GM19452 (cell line): ENCODE measurements around the gene HPCAL4.

Experiments
- ATAC-seq: cut with Tn5 transposase; IDR thresholded peaks from one replicate; pipeline ENCODE4 v1.9.1; 2021; ENCODE audit not compliant: unreplicated experiment

The HPCAL4 gene

DNA sequence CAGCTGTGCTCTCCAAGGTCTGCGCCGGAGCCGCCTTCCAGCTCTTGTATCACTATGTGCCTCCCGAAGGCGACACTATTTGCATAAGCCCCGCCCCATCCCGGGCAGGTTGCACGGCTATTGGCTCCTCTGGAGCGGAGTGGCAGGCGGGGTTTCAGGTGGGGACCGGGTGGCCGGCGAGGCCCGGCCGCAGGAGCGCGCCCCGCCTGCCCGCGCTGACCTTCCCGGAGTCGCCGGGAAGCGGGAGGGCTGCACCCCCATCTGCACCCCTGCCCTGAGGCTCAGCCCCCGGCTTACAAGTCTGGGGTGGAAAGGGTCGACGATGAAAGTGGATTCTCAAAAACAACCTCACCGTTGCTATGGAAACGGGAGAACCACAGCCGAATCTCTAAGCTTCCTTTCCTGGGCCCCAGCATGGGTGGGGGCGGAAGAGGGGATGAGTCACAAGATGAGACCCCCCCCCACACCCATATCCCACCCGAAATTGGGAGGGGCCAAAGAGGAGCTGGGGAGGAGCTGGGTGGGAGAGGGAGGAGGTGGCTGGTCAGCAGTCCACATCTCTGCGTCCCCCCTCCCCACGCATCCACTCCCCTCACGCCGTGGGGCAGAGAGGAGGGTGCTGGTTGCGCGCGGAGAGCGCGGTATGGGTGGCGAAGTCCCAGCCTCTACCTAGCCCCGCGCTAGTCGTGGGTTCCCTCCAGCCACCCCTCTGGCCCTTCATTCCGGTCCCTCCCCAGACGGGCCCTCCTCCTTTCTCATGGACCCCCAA, at the start of gene HPCAL4:
TSS of gene HPCAL4 (minus strand) at position 51 of the 769 bp plus-strand sequence. CDS start 6,830 bp downstream, outside the sequence.
- ATAC-seq, result peak; percentile 79

DNA sequence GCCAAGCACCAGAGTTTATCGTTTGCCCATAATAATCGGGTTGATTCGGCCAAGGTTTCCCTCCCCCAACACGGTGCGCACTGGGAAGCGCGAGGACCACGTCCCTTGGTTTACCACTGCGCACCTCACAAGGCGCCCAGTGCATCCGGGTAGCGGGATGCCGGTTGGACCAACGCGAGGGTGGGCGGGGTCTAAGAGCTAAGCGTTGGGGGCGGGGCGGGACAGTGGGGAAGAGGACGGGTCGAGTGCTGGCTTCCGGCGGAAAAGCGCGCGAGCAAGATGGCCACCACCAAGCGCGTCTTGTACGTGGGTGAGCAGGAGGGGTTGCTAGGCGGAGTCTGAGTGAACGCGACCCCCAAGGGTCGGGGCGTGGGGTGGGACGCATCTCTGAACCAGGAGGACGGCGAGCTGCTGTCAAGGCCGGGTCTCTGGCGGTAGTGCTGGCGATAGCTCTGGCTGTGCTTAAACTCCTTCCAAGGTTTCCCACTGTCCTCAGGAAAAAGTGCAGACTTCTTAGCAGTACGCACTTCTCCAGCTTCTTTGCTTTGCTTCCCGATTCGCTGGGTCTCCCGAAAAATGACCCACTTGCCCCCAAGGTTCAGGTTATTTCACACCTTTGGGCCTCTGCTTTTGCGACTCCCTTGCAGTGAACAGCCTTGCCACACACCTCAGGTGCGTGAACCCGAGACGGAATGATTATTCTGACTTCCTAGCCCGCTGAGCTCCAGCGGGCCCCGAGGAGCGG, 47.6 kb upstream of the HPCAL4 start, which contains the start of gene PPIE:
TSS of gene PPIE (plus strand) at position 261 of the 745 bp plus-strand sequence. CDS start at position 280, 19 bp downstream.
- ATAC-seq, result peak; percentile 76

DNA sequence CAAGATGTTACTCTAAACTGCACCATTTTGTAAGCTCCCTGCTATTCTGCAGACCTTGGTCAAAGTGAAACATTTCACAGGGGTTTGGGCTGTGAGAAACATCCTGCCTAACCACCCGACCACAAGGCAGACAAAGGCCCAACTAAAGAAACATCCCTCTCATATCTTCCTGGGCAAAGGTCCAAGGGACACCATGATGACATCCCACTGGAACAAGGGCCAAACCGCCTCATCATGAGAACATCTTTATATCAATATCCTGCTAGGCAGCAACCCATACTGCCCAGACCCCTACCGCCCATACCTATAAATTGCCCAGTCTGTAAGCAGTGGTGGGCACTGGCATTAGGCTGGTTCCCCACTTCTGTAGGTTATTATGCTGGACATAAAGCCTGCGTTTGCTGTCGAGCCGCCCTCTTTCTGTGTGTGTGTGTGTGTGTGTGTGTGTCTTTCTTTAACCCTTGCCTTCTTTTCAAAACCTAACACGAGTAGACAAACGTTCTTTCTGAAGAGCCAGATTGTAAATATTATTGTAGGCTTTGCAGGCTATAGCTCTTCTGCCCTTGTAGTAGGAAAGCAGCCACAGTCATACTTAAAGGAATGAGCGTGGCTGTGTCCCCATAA, 46.4 kb upstream of the HPCAL4 start:
- no peak for ATAC-seq

DNA sequence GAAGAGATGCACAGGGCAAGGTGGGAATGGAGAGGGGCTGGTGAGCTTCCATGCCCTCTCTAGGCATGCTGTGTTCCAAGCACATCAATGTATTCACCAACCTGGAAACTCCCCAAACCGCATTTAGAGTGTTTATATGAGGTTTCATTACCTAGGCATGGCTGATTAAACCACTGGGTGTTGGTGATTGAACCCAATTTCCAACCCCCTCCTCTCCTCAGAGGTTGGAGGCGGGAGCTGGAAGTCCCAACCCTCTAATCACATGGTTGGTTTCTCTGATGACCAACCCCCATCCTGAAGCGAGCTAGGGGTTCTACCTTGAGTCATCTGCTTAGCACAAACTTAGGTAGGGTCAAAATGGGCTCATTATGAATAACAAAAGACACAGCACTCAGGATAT, 44.5 kb upstream of the HPCAL4 start:
- no peak for ATAC-seq

DNA sequence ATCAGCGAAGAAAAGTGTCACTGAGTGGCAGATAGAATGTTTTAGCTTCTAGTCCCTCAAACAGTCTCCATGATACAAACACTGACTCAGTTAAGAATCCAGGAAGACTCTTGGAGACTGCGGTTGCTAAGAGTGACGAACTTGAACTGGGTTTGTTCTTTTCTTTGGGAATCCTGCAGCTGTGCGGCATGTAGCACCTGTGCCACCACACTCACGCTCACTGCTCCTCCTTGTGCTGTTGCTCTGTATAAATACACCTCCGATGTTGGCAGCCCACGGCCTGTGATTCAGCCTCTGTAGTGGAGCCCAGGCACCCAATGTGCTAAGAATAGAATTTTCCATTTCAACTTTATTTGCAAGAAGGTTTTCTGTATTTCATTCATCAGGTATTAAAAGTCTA, 41.9 kb upstream of the HPCAL4 start:
- ATAC-seq, result no peak

DNA sequence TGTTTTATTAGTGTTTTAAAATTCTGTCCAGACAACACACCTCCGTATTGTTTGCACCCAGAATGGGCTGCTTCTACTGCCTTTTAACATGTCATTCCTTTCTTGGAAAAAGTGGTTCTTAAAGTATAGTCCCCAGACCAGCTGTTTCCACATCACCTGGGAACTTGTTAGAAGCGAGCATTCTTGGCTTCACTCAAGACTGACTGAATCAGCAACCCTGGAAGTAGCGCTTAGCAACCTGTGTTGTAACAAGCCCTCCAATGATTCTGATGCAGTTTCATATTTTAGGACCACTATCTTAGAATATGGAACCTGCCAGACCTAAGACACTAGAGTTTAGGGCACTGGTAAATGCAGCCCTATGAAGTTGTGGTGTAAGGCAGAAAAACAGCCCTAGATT, 41.5 kb upstream of the HPCAL4 start:
- no peak for ATAC-seq

DNA sequence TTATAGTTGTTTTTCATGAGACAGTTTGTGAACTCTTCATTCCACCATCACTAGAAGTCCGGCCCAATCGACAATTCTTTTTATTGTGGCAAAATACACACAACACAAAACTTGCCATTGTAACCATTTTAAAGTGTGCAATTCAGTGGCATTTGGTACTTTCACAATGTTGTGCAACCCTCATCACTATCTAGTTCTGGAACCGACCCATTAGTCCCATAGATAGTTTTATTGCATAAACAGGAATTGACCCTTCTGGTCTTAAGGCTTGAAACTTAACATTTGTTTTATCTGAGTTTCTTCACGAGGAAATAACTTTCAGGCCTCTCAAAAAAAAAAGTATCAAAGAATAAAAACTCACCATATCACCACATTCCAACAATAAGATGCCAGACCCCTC, 38.6 kb upstream of the HPCAL4 start:
- ATAC-seq, result no peak

DNA sequence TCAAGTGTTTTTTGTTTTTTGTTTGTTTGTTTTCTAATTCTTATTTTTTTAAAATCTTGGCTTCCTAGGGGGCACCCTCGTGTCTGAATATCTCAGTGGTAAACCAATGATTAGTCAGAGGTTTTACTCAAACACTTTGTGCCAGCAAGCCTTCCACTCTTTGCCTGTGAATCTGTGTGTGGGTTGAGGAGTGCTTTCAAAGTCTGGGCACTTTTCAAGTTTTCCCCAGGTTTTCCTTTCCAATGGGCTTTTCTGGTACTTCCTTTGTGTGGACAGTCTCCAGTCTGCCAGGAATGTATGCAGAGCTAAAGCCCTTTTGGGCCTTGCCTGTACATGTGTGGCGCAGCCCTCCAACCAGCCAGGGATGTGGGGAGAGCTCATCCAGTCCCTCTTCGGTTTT, 37.8 kb upstream of the HPCAL4 start:
- no peak for ATAC-seq

DNA sequence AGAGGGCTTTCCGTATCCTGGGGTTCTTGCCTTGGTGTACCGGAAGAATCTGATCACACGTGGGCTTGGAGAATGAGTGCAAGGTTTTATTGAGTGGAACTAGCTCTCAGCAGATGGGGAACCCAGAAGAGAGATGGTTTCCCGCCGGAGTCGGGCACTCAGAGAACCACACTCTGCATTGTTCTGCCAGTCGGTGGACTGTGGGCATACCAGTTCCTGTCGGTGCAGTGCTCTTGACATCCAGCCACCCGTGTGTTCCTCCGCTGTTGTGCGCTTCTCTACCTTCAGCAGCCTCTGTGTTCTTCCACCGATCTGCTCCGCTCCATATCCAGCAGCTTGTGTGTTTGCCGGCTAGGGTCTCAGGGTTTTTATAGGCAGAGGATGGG, 36.7 kb upstream of the HPCAL4 start:
- ATAC-seq, result no peak

DNA sequence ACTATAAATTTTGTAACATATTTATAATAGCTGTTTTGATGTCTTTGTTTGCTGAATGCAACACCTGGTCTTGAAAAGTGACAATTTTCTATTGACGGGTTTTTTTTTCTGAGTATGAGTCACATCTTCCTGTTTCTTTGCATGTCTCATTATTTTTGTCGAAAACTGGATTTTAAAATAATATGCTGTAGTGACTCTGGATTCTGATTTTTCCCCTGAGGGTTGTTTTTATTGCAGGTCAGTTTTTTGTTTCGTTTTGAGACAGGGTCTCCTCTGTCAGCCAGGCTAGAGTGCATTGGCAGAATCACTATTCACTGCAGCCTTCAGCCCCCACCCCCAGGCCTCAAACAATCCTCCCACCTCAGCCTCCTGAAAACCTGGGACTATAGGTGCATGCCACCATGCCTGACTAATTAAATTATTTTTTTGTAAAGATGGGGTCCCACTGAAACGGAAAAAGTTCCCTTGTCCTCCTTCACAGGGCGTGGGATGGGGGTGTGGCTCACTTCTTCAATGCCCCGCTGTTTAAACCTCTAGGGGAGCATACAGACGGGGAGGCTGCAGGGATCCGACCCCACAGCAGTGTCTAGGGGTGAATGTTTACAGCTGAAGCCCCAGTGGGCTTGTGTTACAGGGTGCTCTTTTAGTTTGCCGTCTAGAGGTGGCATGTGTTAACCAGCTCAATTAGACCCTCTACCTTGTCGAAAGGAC, 36.1 kb upstream of the HPCAL4 start:
- ATAC-seq, result no peak

DNA sequence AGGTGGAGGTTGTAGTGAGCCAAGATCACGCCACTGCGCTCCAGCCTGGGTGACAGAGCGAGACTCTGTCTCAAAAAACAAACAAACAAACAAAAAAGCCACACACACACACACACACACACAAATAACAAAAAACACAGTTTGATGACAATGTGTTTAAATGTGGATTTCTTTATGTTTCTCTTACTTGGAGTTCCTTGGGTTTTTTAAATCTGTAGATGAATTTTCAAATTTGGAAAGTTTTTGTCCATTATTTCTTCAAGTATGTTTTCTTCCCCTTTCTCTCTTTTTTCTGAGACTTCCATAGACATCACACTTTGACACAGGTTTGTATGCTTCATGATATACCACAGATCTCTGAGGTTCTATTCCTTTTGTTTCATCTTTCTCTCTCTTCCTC, 35.4 kb upstream of the HPCAL4 start:
- no peak for ATAC-seq

DNA sequence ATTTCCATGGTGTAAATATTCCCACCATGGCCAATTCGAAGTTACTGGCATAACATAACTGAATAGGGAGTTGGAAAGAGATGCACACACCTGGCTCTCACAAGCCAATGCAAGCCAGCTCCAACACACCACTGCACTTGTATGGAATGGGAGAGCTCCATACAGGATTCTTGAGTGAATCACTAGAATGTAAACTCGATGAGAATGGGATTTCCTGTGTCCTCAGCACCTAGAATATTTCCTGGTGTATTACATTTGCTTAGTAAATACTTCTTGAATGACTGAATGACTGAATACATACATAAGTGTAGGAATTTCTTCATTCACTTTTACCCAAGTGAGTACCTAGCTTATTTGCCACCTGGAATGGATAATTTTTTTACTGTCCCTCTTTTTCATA, 31.3 kb upstream of the HPCAL4 start:
- ATAC-seq, result no peak

DNA sequence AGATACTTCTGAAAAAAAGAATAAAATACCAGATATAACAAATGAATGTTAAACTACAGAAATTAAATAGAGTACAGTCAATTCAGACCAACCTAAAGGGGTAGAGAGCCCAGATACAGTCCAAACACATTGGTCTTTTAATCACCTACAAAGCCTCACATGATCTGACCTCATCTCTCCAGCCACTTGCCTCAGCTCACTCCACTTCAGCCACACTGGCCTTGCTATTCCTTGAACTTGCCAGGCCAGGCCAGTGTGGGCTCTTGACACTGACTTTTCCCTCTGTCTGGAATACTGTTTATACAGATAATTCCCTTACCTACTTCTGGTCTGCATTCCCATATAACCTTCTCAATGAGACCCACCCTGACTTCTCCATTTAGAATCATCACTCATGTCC, 30.4 kb upstream of the HPCAL4 start:
- no peak for ATAC-seq

DNA sequence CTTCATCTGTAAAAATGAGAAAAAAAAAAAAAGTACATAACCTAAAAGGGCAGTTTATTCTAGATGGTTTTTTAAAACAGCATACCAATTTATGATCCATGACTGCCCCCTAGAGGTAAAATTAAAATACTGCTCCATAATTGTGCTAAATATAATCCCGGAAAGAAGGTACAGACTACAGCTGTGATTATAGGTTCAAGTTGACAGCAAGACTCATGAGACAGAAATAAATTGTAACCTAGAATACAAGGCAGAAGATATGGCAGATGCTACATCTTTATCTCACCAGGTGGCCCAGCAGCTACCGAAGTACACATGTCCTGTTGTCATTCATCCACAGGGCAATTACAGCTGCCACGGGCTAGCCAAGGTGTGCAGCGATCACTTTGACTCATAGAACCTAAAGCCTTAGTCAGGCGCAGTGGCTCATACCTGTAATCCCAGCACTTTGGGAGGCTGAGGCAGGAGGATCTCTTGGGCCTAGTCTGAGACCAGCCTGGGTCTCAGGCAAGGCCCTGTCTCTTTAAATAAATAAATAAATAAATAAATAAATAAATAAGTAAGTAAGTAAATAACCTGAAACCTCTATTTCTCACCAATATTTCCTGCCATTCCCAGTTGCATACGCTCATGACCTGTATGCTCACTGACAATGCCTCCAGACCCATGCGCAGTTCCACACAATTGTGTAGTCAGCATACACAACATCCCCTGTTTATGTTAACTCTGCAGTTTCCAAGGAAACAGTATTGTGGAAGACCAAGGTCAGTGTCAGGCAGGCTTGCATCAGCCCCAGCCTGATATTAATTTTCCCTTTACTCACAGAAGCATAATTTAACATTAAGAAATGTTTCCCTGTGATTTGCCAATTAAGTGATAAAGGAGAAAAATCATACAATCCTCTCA, 29.1 kb upstream of the HPCAL4 start:
- no peak for ATAC-seq

DNA sequence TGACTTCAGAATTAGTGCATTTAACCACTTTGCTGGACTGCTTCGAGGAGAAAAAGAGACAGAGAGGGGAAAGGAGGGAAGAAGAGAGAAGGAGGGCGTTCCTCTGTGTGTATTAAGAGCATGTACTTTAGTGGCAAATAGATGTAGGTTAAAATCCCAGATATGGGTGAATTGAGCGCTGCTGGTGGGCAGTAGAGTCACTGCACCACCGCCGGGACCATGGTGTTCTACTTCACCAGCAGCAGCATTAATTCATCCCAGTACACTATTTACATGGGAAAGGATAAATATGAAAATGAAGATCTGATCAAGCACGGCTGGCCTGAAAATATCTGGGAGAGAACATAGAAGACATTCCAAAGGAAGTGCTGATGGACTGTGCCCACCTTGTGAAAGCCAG, 26.6 kb upstream of the HPCAL4 start:
- ATAC-seq, result no peak

DNA sequence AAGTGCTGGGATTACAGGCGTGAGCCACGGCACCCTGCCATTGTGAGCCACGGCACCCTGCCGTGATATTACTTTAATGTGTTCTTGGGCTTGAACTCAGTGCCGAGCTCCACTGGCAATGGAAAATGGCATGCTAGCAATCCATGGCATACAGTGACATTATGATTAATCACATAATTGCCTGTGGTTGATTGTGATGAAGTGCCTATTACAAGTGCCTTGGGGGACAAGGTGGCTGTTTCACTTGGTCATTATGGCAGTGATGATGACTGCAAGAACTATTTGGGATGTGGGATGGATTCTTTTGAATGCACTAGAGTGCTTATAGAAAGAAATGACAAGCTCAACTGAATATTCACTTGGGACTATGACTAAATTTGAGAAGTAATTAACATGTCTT, 22.3 kb upstream of the HPCAL4 start:
- no peak for ATAC-seq

DNA sequence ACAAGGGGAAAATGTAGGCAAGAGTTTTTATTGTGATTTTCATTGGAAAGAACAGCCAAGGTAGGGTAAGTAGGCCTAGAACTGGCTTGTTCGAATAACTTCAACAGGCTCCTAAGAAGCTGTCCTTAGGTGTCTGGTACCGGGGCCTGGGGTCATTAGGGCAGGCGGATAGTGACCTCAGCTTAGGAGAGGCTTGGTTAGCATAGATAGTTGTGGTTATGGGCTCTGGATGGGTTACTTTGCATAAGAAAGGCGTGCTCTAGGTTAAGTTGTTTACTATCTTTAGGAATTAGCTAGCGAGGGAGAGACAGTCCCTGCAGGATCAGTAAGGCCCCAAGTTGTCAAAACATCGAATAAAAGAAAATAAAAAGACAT, 20.7 kb upstream of the HPCAL4 start:
- no peak for ATAC-seq

DNA sequence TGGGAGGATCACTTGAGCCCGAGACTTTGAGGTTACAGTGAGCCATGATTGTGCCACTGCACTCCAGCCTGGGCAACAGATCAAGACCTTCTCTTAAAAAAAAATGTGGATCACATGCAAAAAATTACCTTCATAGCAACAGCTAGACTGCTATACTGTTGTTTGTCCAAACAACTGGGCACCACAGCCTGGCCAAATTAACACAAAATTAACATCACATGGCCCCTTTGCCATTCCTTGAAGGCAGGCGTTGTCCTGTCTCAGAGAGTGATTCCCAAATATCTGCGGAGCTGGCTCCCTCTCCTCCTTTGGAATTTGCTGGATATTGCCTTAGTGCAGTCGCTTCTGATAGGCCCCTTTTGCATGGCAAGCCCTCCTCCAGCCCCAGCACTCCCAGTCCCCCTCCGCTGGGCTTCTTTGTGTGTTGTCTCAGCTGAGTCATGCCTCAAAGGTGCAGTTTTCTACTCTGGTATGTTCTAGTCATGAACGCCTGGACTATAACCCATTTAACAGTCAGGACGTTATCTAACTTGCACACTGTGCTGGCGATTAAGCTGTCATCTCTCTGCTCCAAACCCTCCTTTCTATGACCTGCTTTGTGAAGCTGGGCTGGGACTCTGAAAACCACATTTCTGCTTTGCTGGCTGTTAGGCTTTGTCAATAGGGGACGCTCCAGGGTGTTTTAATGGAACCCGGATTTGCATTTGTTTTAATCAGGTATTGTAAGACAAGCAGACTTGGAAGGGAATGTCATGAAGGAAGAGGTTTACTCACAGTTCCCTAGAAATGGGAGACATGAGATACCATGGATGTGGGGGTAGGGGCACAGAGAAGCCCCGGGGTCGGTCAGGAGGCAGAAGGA, 20.1 kb upstream of the HPCAL4 start:
- no peak for ATAC-seq

DNA sequence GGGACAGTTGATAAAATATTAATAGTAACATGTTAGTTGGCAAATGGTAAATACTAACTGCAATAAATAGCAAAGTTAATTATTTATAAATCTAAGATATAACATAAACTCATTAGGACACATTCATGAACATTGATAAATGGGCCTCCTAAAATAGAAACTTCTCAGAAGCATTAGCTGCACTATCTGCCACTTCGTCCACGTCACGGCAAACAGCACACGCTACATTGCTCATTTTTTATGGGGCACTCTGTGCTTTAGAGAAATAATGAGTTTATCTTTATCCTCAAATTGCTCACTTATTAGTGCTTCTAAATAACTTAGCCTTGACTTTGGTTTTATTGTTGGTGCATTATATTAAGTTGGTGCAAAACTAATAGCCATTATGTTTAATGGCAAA, 16.3 kb upstream of the HPCAL4 start:
- ATAC-seq, result no peak
